H1 (cell line): ENCODE data around the gene TMEM120B. TPM values are rescaled to one million over a fixed set of nuclear protein-coding genes. Genes with fewer than 3 reads are reported as not detected.

Experiments
- CTCF ChIA-PET: fragments of 300-600 bp; sonication (Branson Sonifier 250); formaldehyde crosslinking; loops from one replicate; lab custom pipeline; 2021; ENCODE audit not compliant: partially characterized antibody; lab: Charles Lee
- POLR2A ChIA-PET: fragments of 300-600 bp; sonication (Branson Sonifier 250); formaldehyde crosslinking; loops from one replicate; lab custom pipeline; 2021; ENCODE audit warnings: inconsistent platforms; ENCODE audit not compliant: partially characterized antibody; lab: Charles Lee
- DNase-seq, 2 experiments: peaks; one replicate each; pipeline versions ENCODE4 v3.0.0 to v3.0.0-alpha.2; 2010 to 2022; ENCODE audit warnings: low spot score in 2 of 2, low read depth in 1 of 2, mixed read lengths in 1 of 2
- FAIRE-seq: peaks from 2 replicates; lab custom pipeline; 2011; peaks lifted over from hg19 to GRCh38; lab: Jason Lieb, UNC
- H2AFZ ChIP-seq: 2 replicates; pipeline ENCODE4 v1.8.1; 2012; ENCODE audit warnings: low read length, inconsistent platforms
- H2AK5ac ChIP-seq: 2 replicates; pipeline ENCODE4 v1.6.1; 2013; ENCODE audit warnings: low read depth, low read length
- H2BK120ac ChIP-seq: replicated peaks from 2 replicates; pipeline ENCODE3; 2013; ENCODE audit warnings: low read depth, low read length, inconsistent platforms
- H2BK12ac ChIP-seq: 2 replicates; pipeline ENCODE4 v1.6.1; 2013; ENCODE audit warnings: low read depth, low read length
- H2BK15ac ChIP-seq: 2 replicates; pipeline ENCODE4 v1.6.1; 2013; ENCODE audit warnings: low read length
- H2BK20ac ChIP-seq: 2 replicates; pipeline ENCODE4 v1.6.1; 2013; ENCODE audit warnings: low read length
- H2BK5ac ChIP-seq: 2 replicates; pipeline ENCODE4 v1.6.1; 2013; ENCODE audit warnings: low read depth, low read length
- H3K14ac ChIP-seq: 2 replicates; pipeline ENCODE4 v1.6.1; 2013; ENCODE audit warnings: inconsistent platforms; ENCODE audit not compliant: insufficient read length
- H3K18ac ChIP-seq: 2 replicates; pipeline ENCODE4 v1.6.1; 2013; ENCODE audit warnings: low read length; ENCODE audit errors: extremely low read depth
- H3K23ac ChIP-seq: 2 replicates; pipeline ENCODE4 v1.6.1; 2013; ENCODE audit warnings: inconsistent platforms; ENCODE audit not compliant: insufficient read length
- H3K23me2 ChIP-seq: 2 replicates; pipeline ENCODE4 v1.6.1; 2013; ENCODE audit warnings: low read depth, low read length
- H3K27ac ChIP-seq: 2 replicates; pipeline ENCODE4 v1.6.1; 2011; ENCODE audit warnings: low read depth, low read length, inconsistent platforms
- H3K27me3 ChIP-seq, 4 experiments: replicated peaks in 1 of 4; 1 replicate in 1 of 4; 2 replicates in 3 of 4; pipeline versions ENCODE4 v1.6.1 to v1.8.1; 2011 to 2013; ENCODE audit warnings: low read length in 3 of 4, mild to moderate bottlenecking in 3 of 4, inconsistent platforms in 2 of 4, mixed read lengths in 2 of 4, moderate library complexity in 1 of 4; ENCODE audit not compliant: control insufficient read depth in 3 of 4, insufficient read depth in 3 of 4; ENCODE audit errors: extremely low read depth in 1 of 4
- H3K36me3 ChIP-seq, 4 experiments: 2 replicates each; pipeline versions ENCODE4 v1.6.1 to v1.8.1; 2011 to 2013; ENCODE audit warnings: mild to moderate bottlenecking in 4 of 4, low read length in 3 of 4, moderate library complexity in 2 of 4, control low read depth in 1 of 4, inconsistent platforms in 1 of 4; ENCODE audit not compliant: insufficient read depth in 4 of 4, control insufficient read depth in 2 of 4
- H3K4ac ChIP-seq: replicated peaks from 2 replicates; pipeline ENCODE3; 2013; ENCODE audit warnings: low read length, low read depth, mixed read lengths, inconsistent platforms; ENCODE audit not compliant: insufficient read length
- H3K4me1 ChIP-seq, 4 experiments: replicated peaks in 1 of 4; 1 replicate in 1 of 4; 2 replicates in 3 of 4; pipeline versions ENCODE4 v1.6.1 to v1.8.1; 2011 to 2013; ENCODE audit warnings: low read length in 3 of 4, inconsistent platforms in 2 of 4, mixed read lengths in 1 of 4; ENCODE audit not compliant: insufficient read depth in 4 of 4, control insufficient read depth in 3 of 4
- H3K4me2 ChIP-seq, 2 experiments: 2 replicates each; pipeline versions ENCODE4 v1.6.1 to v1.8.1; 2011 to 2013; ENCODE audit warnings: low read depth in 2 of 2, low read length in 2 of 2, control low read depth in 1 of 2, inconsistent platforms in 1 of 2, mild to moderate bottlenecking in 1 of 2; ENCODE audit not compliant: insufficient read depth in 1 of 2
- H3K4me3 ChIP-seq, 4 experiments: fragments of 200-600, 300-600 bp in 1 of 4; sonication (generic), shearing (Covaris generic), sonication (Bioruptor Twin) in 1 of 4; 2 replicates each; pipeline versions ENCODE4 v1.5.1 to v1.8.1; 2011 to 2016; ENCODE audit warnings: low read length in 4 of 4, low read depth in 3 of 4, control low read depth in 2 of 4, inconsistent platforms in 2 of 4, mild to moderate bottlenecking in 2 of 4, mixed read lengths in 1 of 4, moderate library complexity in 1 of 4; ENCODE audit not compliant: insufficient read depth in 2 of 4; ENCODE audit errors: extremely low read depth in 1 of 4
- H3K56ac ChIP-seq: replicated peaks from 2 replicates; pipeline ENCODE3; 2013; ENCODE audit warnings: low read depth, mild to moderate bottlenecking, mixed read lengths, low read length, inconsistent platforms; ENCODE audit not compliant: insufficient read length
- H3K79me1 ChIP-seq: 2 replicates; pipeline ENCODE4 v1.6.1; 2013; ENCODE audit warnings: low read depth, low read length, control low read depth
- H3K79me2 ChIP-seq, 2 experiments: 2 replicates each; pipeline versions ENCODE4 v1.6.1 to v1.8.1; 2012 to 2013; ENCODE audit warnings: low read length in 2 of 2, mild to moderate bottlenecking in 2 of 2, inconsistent platforms in 1 of 2; ENCODE audit not compliant: insufficient read depth in 2 of 2, control insufficient read depth in 1 of 2
- H3K9ac ChIP-seq, 4 experiments: replicated peaks in 1 of 4; 1 replicate in 1 of 4; 2 replicates in 3 of 4; pipeline versions ENCODE4 v1.6.1 to v1.8.1; 2011 to 2013; ENCODE audit warnings: low read depth in 3 of 4, low read length in 3 of 4, control low read depth in 2 of 4, mild to moderate bottlenecking in 2 of 4, moderate library complexity in 2 of 4, inconsistent platforms in 1 of 4; ENCODE audit errors: extremely low read depth in 1 of 4
- H3K9me3 ChIP-seq, 2 experiments: 2 replicates each; pipeline versions ENCODE4 v1.6.1 to v1.8.1; 2012 to 2013; ENCODE audit warnings: mild to moderate bottlenecking in 2 of 2, moderate library complexity in 2 of 2, control low read depth in 1 of 2, inconsistent platforms in 1 of 2, low read depth in 1 of 2, low read length in 1 of 2, mixed read lengths in 1 of 2; ENCODE audit not compliant: insufficient read depth in 2 of 2
- H4K20me1 ChIP-seq, 2 experiments: replicated peaks in 1 of 2; 2 replicates each; pipeline versions ENCODE3 to v1.8.1; 2011 to 2013; ENCODE audit warnings: inconsistent platforms in 2 of 2, low read length in 2 of 2, mild to moderate bottlenecking in 1 of 2; ENCODE audit not compliant: insufficient read depth in 2 of 2, control insufficient read depth in 1 of 2
- H4K5ac ChIP-seq: 2 replicates; pipeline ENCODE4 v1.6.1; 2013; ENCODE audit warnings: low read length, low read depth, mixed read lengths, inconsistent platforms; ENCODE audit not compliant: insufficient read length
- H4K8ac ChIP-seq: 2 replicates; pipeline ENCODE4 v1.8.0; 2013; ENCODE audit warnings: mild to moderate bottlenecking, moderate library complexity, low read length, inconsistent platforms; ENCODE audit not compliant: insufficient read depth; ENCODE audit errors: extremely low read depth
- H4K91ac ChIP-seq: replicated peaks from 2 replicates; pipeline ENCODE3; 2013; ENCODE audit warnings: low read length, mixed read lengths, inconsistent platforms; ENCODE audit not compliant: insufficient read length
- KDM1A ChIP-seq: fragments of 200-600, 300-600 bp; sonication (generic); IDR thresholded peaks from 2 replicates; pipeline ENCODE4 v1.7.1; 2016; ENCODE audit warnings: mild to moderate bottlenecking, low read length, borderline replicate concordance
- WGBS, 2 experiments: shearing (Covaris generic) in 1 of 2; methylation state at CpG; one replicate each; pipeline versions ENCODE4 v1.1.6 to v1.1.7; 2013 to 2015; ENCODE audit warnings: low lambda C conversion rate in 2 of 2, mixed read lengths in 2 of 2, inconsistent platforms in 1 of 2, low coverage in 1 of 2, missing lambda C conversion rate in 1 of 2; ENCODE audit not compliant: insufficient replicate concordance in 2 of 2, insufficient coverage in 1 of 2, insufficient read length in 1 of 2; ENCODE audit errors: extremely low coverage in 1 of 2, missing lambda C conversion rate in 1 of 2; 5-methylcytosine and 5-hydroxymethylcytosine counted together
- polyA plus RNA-seq, 7 experiments: library from polyadenylated mRNA; depleted of rRNA in 3 of 7; stranded (reverse) in 5 of 7; unstranded in 2 of 7; fragments of >200 nt in 5 of 7; fragments of 200-250 nt in 2 of 7; gene quantifications; 1 replicate in 5 of 7; 2 replicates in 1 of 7; 4 replicates in 1 of 7; pipeline versions ENCODE4 v1.2.1 to v1.2.3, GENCODE V29; 2011 to 2013; ENCODE audit warnings: missing spikeins in 2 of 7, mixed read lengths in 2 of 7
- total RNA-seq: library from RNA; stranded (reverse); fragmentation: NEBNext Ultra II Directional; extraction: Animal tissue kit (Norgen Biotek cat#: 25700); gene quantifications from 2 replicates; pipeline ENCODE4 v1.2.1, GENCODE V29; 2021

Gene TMEM120B
- total and polyA plus RNA-seq, 2 of the 8 experiments (the other 6 are each of a cell fraction or from before 2014, with no cell fraction given), result 22.0 to 29.1 TPM

DNA sequence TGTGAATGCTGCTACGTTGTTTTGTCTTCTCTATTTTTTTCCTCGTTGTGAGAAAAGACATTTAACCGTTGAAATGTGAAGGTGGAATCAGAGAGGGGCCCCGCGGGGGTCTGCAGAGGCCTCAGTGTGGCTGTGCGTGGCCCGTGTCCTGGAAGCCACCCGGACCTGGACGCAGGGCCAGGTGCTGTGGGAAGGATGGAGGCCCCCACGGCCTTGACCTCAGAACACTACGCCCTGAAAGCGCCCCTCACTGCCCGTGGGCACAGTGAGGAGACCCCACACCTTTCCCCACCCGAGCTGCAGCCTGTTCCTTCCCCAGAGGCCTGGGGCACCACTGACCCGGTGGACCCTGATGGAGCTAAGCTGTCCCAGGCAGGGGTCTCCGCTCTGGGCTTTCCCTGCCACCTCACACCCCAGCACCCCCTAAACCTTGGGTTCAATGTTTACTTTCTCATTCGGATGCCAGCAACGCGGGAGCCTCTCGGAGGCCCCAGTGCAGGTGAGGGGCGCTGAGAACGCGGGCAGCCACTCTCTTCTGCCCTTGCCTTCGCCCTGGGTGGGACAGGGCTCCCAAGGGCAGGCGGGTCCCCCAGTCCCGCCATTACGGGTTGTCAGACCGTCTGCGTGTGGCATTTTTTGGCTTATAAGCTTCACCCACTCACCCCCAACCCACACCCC lies 118.2 kb downstream of the TMEM120B start:
- ChIA-PET CTCF (interaction anchor here (0.5 to 1.5 kb wide), 3 partner anchors 19 to 352 kb away, joined by 3 to 4 read pairs (median 3); no protein-coding TSS in a partner anchor), POLR2A (no interaction called here)
- Histone ChIP-seq H2BK15ac (no peak overlapping the region), H3K9me3 (no peaks in the 10 kb centered on the region), H4K91ac (no peak overlapping the region), H3K23ac (no peak overlapping the region), H2AFZ (no peak overlapping the region), H3K14ac (no peak overlapping the region), H2BK5ac (no peak overlapping the region), H3K4ac (no peak overlapping the region), H3K9ac (no peak overlapping the region), H3K79me2 (no peaks in the 10 kb centered on the region), H2AK5ac (no peak overlapping the region), H2BK20ac (no peak overlapping the region), H3K18ac (no peak overlapping the region), H3K79me1 (no peaks in the 10 kb centered on the region), H2BK120ac (no peak overlapping the region), H3K4me3 (no peak overlapping the region), H3K56ac (no peak overlapping the region), H4K8ac (no peak overlapping the region), H3K36me3 (peaks cover 3 to 39% (median 14%) of the 10 kb centered on the region in 4 experiments; a peak in 7 of 8 replicates), H4K20me1 (peaks cover 0 to 4% of the 10 kb centered on the region in 2 experiments), H3K27ac (no peak overlapping the region), H4K5ac (no peak overlapping the region), H2BK12ac (no peak overlapping the region), H3K4me2 (no peak overlapping the region), H3K27me3 (no peaks in the 10 kb centered on the region), H3K4me1 (no peaks in the 10 kb centered on the region), H3K23me2 (no peaks in the 10 kb centered on the region)
- DNase-seq (no peak), FAIRE-seq (no peak)
- WGBS, 2 experiments, result 91% methylated on average over 27 of the region's 29 CpGs; no CpG with 5 or more reads in 1 of the 2 experiments
- no peak for TF ChIP-seq KDM1A

Other genes with a start within 250 kb of the TMEM120B start
- 156 and 162 TPM in 2 replicates for gene KDM2B, start 131.7 kb upstream of the TMEM120B start, total RNA-seq
- gene KDM2B, start 131.7 kb upstream of the TMEM120B start, polyA plus RNA-seq (2011; rRNA removed), result 111 and 167 TPM in 2 replicates
- gene ORAI1, start 86.2 kb upstream of the TMEM120B start, total RNA-seq, result 28.4 and 29.9 TPM in 2 replicates
- 71.5 and 101 TPM in 2 replicates for gene ORAI1, start 86.2 kb upstream of the TMEM120B start, polyA plus RNA-seq (2011; rRNA removed)
- gene MORN3, start 43.1 kb upstream of the TMEM120B start, total RNA-seq, result 0.34 and 0.93 TPM in 2 replicates
- gene MORN3, start 43.1 kb upstream of the TMEM120B start, polyA plus RNA-seq (2011; rRNA removed), result 0.22 and 0.39 TPM in 2 replicates
- gene RHOF, start 80.9 kb downstream of the TMEM120B start, total RNA-seq, result 31.0 and 31.9 TPM in 2 replicates
- 23.8 and 33.2 TPM in 2 replicates for gene RHOF, start 80.9 kb downstream of the TMEM120B start, polyA plus RNA-seq (2011; rRNA removed)
- 17.7 and 17.8 TPM in 2 replicates for gene SETD1B, start 91.3 kb downstream of the TMEM120B start, total RNA-seq
- gene SETD1B, start 91.3 kb downstream of the TMEM120B start, polyA plus RNA-seq (2011; rRNA removed), result 1.3 and 2.3 TPM in 2 replicates
- 0.38 and 0.56 TPM in 2 replicates for gene HPD, start 146.1 kb downstream of the TMEM120B start, total RNA-seq
- gene HPD, start 146.1 kb downstream of the TMEM120B start, polyA plus RNA-seq (2011; rRNA removed), result 0.28 and 0.48 TPM in 2 replicates
- gene PSMD9, start 176.0 kb downstream of the TMEM120B start, total RNA-seq, result 28.8 and 33.1 TPM in 2 replicates
- gene PSMD9, start 176.0 kb downstream of the TMEM120B start, polyA plus RNA-seq (2011; rRNA removed), result 36.1 and 38.5 TPM in 2 replicates
- 2.9 and 3.3 TPM in 2 replicates for gene CFAP251, start 205.8 kb downstream of the TMEM120B start, total RNA-seq
- gene CFAP251, start 205.8 kb downstream of the TMEM120B start, polyA plus RNA-seq (2011; rRNA removed), result 1.8 and 1.9 TPM in 2 replicates